ENCODE measurements around the gene IFNL4. TPM values are rescaled to one million over a fixed set of nuclear protein-coding genes. Genes with fewer than 3 reads are reported as not detected.

Gene IFNL4
- total RNA-seq, 1 donor from 2014 or later = not detected

DNA sequence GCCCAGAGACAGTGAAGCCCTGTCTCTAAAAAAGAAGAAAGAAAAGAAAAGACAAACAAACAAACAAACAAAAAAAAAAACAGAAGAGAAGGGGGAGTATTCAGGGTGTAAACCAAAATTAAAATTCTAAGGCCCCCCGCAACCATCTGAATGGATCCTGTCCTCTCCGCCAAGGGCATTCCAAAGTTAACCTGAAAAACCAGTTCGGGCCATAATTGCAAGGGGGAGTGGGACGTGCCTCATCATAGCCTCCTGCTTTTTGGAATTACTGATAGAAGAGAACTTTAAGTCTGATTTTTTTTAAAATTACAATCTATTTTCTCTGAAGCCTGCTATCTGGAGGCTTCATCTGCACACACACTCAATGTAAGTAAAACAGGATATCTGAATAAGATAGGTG lies 13.8 kb upstream of the IFNL4 start:
- H3K36me3 Mint-ChIP-seq = no peaks in the 10 kb centered on the region
- no peak overlapping the region for H3K27ac Mint-ChIP-seq
- Histone ChIP-seq H3K4me2 (no peak overlapping the region), H3F3A (ENCODE audit: low read depth) (no peaks in the 10 kb centered on the region), H3K4me1 (no peaks in the 10 kb centered on the region), H3K9me3 (ENCODE audit: low read depth) (no peaks in the 10 kb centered on the region), H3K9ac (no peak overlapping the region), H3K79me2 (ENCODE audit: low read depth) (no peaks in the 10 kb centered on the region), H3K4me3 (no peak overlapping the region), H3K27me3 (peaks cover 81% of the 10 kb centered on the region), H3K27ac (no peak overlapping the region), H3K36me3 (no peaks in the 10 kb centered on the region), H2AFZ (replicated peaks) (no peak overlapping the region), H4K20me1 (ENCODE audit: low read depth) (no peaks in the 10 kb centered on the region)
- no peak overlapping the region for H3K4me3 Mint-ChIP-seq
- H3K4me1 Mint-ChIP-seq = peaks cover 10% of the 10 kb centered on the region
- H3K9me3 Mint-ChIP-seq = no peaks in the 10 kb centered on the region
- TF ChIP-seq EZH2phosphoT487 (IDR thresholded peaks at IDR 0.05) = peak; percentile 17
- TF ChIP-seq, protein P1, sequence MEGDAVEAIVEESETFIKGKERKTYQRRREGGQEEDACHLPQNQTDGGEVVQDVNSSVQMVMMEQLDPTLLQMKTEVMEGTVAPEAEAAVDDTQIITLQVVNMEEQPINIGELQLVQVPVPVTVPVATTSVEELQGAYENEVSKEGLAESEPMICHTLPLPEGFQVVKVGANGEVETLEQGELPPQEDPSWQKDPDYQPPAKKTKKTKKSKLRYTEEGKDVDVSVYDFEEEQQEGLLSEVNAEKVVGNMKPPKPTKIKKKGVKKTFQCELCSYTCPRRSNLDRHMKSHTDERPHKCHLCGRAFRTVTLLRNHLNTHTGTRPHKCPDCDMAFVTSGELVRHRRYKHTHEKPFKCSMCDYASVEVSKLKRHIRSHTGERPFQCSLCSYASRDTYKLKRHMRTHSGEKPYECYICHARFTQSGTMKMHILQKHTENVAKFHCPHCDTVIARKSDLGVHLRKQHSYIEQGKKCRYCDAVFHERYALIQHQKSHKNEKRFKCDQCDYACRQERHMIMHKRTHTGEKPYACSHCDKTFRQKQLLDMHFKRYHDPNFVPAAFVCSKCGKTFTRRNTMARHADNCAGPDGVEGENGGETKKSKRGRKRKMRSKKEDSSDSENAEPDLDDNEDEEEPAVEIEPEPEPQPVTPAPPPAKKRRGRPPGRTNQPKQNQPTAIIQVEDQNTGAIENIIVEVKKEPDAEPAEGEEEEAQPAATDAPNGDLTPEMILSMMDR (IDR thresholded peaks at IDR 0.05) = no peak
- H3K27me3 Mint-ChIP-seq (ENCODE audit: insufficient read depth, low read depth) = peaks cover 33% of the 10 kb centered on the region
- DNase-seq (ENCODE audit: low spot score) = no peak

DNA sequence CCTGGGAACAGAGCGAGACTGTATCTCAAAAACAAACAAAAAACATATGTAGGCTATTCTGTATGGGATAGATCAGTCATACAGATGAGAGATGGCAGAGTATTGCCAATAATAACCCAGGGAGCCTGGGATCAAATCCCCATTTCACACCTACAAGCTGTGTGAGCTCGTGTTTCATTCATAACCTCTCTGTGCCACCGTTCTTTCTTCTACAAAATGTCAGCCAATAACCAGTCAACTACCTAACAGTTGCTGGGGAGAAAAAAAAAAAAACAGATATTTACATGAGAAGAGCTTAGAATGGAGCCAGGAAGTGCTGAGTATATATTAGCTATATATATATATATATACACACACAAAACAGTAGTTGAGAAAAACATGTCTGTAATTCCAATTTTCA lies 13.0 kb upstream of the IFNL4 start:
- Mint-ChIP-seq H3K36me3 (no peaks in the 10 kb centered on the region), H3K27ac (no peak overlapping the region), H3K9me3 (no peaks in the 10 kb centered on the region), H3K27me3 (ENCODE audit: insufficient read depth, low read depth) (peaks cover 34% of the 10 kb centered on the region), H3K4me1 (peaks cover 10% of the 10 kb centered on the region), H3K4me3 (no peak overlapping the region)
- H3F3A ChIP-seq (ENCODE audit: low read depth) = no peaks in the 10 kb centered on the region
- H3K4me2 ChIP-seq = no peak overlapping the region
- H3K9me3 ChIP-seq (ENCODE audit: low read depth) = no peaks in the 10 kb centered on the region
- no peak overlapping the region for H3K27ac ChIP-seq
- H3K9ac ChIP-seq = no peak overlapping the region
- H4K20me1 ChIP-seq (ENCODE audit: low read depth) = no peaks in the 10 kb centered on the region
- no peaks in the 10 kb centered on the region for H3K4me1 ChIP-seq
- no peaks in the 10 kb centered on the region for H3K79me2 ChIP-seq (ENCODE audit: low read depth)
- H3K36me3 ChIP-seq = no peaks in the 10 kb centered on the region
- peaks cover 75% of the 10 kb centered on the region for H3K27me3 ChIP-seq
- no peak for TF ChIP-seq EZH2 (IDR thresholded peaks at IDR 0.05)
- TF ChIP-seq, protein P1 (IDR thresholded peaks at IDR 0.05) = no peak
- no peak for TF ChIP-seq EZH2phosphoT487 (IDR thresholded peaks at IDR 0.05)
- no peak for DNase-seq (ENCODE audit: low spot score)
- H3K4me3 ChIP-seq = no peak overlapping the region
- no peak overlapping the region for H2AFZ ChIP-seq (replicated peaks)

DNA sequence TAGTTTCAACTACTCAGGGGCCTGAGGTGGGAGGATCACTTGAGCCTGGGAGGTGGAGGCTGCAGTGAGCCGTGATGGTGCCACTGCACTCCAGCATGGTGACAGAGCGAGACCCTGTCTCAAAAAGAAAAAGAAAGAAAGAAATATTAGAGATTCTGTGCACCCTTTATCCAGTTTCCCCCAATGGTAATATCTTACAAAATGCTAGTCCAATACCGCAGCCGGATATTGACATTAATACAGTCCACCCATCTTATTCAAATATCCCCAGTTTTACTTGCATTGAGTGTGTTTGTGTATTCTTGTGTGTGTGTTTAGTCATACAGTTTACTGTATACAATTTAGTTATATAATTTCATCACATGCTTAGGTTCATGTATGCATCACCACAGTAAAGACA lies 8.6 kb upstream of the IFNL4 start:
- peaks cover 7% of the 10 kb centered on the region for H3K4me1 Mint-ChIP-seq
- Histone ChIP-seq H3K9me3 (ENCODE audit: low read depth) (no peaks in the 10 kb centered on the region), H3K9ac (no peak overlapping the region), H3K27me3 (peaks cover 76% of the 10 kb centered on the region), H4K20me1 (ENCODE audit: low read depth) (no peaks in the 10 kb centered on the region), H3K4me1 (no peaks in the 10 kb centered on the region), H3F3A (ENCODE audit: low read depth) (no peaks in the 10 kb centered on the region), H3K36me3 (no peaks in the 10 kb centered on the region), H3K4me3 (no peak overlapping the region), H2AFZ (replicated peaks) (no peak overlapping the region), H3K79me2 (ENCODE audit: low read depth) (no peaks in the 10 kb centered on the region), H3K27ac (no peak overlapping the region), H3K4me2 (no peak overlapping the region)
- no peak for TF ChIP-seq EZH2 (IDR thresholded peaks at IDR 0.05)
- TF ChIP-seq, protein P1 (IDR thresholded peaks at IDR 0.05) = no peak
- no peak for TF ChIP-seq EZH2phosphoT487 (IDR thresholded peaks at IDR 0.05)
- H3K9me3 Mint-ChIP-seq = no peaks in the 10 kb centered on the region
- DNase-seq (ENCODE audit: low spot score) = no peak
- no peak overlapping the region for H3K27ac Mint-ChIP-seq
- no peaks in the 10 kb centered on the region for H3K36me3 Mint-ChIP-seq
- H3K27me3 Mint-ChIP-seq (ENCODE audit: insufficient read depth, low read depth) = peaks cover 14% of the 10 kb centered on the region
- H3K4me3 Mint-ChIP-seq = no peak overlapping the region

Measured in neural progenitor cell (in vitro differentiated cells).